ENCODE data around the gene PLGRKT.
"Not testable (repeated sequence)": the region's sequence is repeated elsewhere in the genome, so short reads cannot be mapped to it uniquely, and the experiment has no call there.

The PLGRKT gene

DNA sequence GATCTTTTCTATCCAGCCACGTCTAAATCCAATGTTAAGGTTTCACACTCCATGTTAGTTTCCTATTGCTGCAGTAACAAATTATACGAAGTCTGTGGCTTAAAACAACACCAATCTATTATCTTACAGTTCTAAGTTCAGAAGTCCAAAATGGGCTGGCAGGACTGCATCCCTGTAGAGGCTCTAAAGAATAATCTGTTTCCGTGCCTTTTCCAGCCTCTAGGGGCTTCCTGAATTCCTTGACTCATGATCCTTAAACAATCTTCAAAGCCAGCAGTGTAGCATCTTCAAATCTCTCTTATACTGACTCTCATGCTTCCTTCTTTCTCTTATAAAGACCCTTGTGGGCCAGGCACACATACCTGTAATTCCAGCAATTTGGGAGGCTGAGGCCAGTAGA is 6.8 kb downstream of the PLGRKT start:
- no peak for DNase-seq (ENCODE audit: low read depth in 3 of 3)

DNA sequence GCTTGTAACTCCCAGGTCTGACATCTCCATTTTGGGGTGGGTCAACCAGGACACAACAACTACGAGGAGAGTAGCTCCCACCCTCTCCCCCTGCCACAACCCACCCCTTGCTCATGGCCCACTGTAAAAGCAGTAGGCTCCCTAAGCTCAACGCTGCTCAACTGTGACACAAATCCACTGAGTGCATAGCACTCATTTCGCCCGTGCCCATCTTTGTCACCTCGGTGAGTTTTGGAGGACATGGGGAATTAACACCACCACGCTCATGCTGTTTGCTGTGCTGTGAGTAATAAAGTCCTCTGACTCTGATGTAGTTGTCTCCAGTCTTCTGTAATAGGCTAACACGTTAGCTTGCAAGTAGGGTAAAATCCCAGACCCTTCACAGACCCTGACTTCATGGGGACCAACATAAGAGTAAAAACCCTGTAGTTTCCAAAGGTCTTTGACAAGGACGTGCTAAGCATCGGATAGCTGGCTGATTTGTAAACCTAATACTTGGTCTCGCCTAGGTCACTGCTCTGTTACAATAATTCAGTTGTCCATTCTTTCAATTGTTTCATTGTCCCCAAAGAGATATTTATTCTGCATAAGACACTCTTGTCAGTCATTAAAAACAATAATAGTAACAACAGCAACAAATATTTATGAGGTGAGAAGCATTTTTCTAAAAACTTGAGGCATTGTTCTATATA is 7.7 kb downstream of the PLGRKT start:
- DNase-seq (ENCODE audit: low read depth in 3 of 3) = no peak

DNA sequence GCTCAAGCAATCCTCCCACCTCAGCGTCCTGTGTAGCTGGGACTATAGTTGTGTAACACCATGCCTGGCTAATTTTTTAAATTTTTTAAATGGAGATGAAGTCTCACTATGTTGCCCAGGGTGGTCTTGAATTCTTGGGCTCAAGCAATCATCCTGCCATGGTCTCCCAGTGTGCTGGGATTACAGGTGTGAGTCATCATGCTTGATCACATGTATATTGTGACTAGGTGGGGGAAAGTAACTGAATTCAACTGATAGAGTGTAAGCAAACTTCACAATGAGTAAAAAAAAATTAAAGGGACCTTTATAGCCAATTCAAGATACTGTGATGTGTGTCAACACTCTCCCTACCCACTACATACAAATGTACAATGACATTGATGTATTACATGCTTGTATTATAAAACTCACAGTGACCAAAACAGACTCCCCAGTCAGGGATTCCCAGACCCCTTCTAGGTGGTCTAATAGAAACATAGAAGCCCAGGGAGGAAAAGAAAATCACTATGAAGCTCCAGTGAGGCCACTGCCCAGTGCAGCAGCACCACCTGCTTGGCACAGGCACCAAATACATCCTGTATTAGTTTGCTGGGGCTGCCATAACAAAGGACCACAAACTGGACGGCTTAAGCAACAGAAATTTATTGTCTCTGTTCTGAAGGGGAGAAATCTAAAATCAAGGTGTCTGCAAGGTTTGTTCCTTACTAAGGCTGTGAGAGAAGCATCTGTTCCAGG is 8.8 kb downstream of the PLGRKT start:
- no peak for DNase-seq (ENCODE audit: low read depth in 3 of 3)

DNA sequence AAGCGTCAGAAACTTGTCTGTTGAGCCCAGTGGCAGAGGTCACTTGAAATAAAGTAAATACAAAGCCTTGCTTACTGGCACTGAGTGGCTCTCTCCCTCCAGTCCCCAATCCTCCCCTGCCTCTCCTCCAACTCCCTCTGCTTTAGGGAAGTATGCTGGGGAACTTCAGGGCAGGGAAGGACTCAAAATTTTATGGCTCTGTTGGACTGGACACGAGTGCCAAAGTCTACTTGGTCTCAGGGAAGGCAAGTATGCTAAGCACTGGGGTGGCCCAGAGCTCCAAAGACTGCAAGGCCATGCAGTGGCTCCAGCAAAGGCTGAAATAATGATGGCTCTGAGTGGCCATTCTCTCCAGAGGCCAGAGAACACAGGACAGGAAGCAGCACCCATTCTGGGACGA is 9.6 kb downstream of the PLGRKT start:
- no peak for DNase-seq (ENCODE audit: low read depth in 3 of 3)

DNA sequence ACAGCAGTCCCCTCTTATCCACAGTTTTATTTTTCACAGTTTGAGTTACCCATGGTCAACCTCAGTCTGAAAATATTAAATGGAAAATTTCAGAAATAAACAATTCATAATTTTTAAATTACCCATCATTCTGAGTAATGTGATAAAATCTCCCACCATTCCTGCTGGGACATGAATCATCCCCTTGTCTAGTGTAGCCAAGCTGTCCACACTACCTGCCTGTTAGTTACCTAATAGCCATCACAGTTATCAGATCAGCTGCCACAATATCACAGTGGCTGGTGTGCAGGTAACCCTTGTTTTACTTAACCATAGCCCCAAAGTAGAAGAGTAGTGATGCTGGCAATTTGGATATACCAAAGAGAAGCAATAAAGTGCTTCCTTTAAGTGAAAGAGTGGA is 10.7 kb downstream of the PLGRKT start:
- DNase-seq (ENCODE audit: low read depth in 3 of 3) = no peak

DNA sequence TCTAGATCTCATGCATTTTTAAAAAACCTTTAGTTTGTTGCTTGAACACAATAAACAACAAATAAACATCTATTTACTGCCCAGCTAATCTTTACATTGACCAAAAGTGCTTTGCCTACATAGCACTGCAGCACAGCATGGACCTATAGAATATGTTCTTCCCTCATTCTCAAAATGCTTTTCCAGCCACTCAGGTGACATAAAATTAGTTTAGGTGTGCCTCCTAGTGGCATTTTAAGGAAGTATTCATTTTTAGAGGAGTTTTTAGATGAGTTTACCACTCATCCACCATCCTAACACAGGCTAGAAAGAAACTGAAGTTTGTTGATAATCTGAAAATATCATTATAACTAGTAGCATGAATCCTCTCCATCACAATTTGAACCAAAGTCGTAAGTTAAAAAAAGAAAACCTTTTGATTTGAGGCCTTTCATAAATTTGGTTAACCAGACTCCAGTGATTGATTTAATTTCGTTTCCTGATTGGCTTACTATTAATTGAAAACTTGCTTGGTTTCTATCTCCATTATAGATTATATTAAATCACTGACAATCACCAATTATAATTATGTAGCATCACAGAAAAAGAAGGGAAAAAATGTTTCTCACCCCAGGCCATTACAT is 12.6 kb downstream of the PLGRKT start:
- DNase-seq (ENCODE audit: low read depth in 3 of 3) = no peak

DNA sequence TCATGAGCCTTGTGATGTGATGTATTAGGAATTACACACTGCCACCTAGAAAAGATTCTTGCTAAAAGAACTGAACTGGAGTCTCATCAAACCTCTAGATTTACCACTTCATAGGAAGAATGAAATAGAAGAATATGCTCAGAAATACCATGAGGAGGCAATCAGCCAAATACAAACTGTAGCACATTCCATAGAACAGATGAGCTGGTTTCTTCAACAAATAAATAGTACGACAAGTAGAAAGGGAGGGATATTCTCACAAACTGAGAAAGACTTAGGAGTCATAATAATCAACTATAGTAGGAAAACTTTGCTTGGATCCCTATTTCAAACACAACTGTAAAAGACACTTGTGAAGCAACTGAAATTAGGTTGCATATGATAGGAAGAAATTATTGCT is 15.4 kb downstream of the PLGRKT start:
- no peak for DNase-seq (ENCODE audit: low read depth in 3 of 3)

DNA sequence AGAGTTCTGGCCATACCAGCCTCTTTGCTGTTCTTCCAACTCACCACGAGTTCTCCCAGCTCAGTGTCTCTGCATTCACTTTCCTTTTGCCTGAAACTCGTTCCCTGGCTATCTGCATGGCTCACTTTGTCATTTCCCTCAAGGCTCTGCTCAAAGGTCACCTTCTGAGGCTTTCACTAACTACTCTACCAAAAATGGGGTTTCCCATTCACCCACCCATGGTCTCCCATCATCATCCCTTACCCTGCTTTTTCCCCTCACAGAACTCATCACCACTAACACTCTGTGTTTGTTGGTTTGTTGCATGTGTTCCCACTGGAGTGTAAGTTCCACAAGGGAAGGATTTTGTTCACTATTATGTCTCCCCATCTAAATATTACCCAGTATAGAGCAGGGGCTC is 16.6 kb downstream of the PLGRKT start:
- no peak for DNase-seq (ENCODE audit: low read depth in 3 of 3)

DNA sequence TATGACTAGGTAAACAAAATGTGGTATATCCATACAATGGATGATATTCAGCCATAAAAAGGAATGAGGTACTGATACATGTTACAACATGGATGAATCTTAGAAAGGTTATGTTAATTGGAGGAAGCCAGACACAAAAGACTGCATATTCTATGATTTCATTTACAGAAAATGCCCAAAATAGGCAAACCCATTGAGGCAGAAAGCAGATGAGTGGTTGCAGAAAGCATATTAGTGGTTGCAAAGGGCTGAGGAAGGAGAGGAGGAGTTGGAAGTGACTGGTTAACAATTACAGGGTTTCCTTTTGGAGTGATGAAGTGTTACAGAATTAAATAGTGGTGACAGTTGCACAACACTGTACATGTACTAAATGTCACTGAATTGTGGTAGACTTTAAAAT is 17.7 kb downstream of the PLGRKT start:
- no peak for DNase-seq (ENCODE audit: low read depth in 3 of 3)

DNA sequence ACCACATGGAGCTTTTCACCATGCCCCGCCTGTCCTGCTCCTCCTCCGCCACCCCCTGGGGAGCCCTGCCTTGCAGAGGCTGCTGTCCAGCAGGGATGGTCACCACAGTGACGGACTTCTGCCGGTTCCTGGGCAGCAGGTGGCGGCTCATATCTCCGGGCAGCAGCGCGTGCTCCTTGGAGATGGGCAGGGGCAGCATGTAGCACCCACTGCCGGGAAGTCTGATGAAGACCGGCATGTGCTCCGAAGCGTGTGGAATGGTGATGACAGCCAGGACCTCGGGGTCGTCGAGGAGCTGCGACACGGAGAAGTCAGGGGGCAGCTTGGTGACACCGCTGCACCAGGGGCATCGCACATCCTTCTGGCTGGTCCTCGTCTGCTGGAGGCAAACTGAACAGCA is 19.2 kb downstream of the PLGRKT start:
- DNase-seq (ENCODE audit: low read depth in 3 of 3) = no peak

DNA sequence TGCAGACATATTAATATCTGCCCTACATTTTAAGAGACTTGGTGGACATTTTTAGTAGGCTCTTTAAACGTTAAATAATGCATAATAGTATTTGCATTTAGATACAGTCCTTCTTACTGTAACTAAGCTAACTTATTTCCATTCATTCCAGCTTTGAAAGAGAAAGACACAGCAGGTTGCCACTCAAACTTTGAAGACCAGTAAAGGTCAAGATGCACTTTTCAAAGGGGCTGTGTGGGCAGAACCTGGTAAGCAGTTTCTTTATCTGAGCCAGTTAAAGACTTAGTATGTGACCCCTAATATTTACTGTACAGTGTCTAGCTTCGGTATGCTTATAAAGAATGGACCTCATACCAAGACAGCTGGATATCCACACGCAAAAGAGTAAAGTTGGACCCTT is 20.8 kb downstream of the PLGRKT start:
- DNase-seq (ENCODE audit: low read depth in 3 of 3) = no peak

DNA sequence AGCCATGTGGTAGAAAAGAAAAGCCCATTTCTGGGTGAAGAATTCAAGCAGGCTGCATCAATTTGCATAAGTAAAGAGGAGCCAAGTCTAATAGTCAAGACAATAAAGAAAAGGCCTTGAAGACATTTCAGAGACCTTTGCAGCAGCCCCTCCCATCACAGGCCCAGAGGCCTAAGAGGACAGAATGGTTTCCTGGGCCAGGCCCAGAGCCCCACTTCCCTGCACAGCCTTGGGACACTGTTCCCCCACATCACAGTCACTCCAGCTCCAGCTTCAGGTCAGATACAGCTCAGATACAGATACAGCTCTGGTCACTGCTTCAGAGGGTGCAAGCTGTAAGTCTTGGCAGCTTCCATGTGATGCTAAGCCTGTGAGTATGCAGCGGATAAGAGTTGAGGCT is 29.1 kb downstream of the PLGRKT start:
- DNase-seq (ENCODE audit: low read depth in 3 of 3) = no peak

DNA sequence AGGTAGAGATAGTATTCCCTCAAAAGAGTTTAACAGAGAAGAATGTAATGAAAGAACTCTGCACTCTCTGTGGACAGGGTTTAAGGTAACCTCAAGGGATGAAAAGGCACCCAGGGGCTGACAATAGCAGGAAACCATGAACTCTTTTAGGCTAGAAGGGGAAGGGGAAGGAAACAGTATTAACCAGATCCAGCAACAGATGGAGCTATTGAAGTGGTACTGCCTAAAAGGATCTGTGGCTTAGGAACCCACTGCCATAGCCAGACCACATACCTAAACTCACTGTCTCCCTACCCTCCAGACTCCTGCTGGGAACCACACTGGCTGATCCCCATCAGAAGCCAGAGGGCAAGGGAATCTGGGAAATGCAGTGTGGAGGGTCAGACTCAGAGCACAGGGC is 35.5 kb downstream of the PLGRKT start:
- no peak for DNase-seq (ENCODE audit: low read depth in 3 of 3)

DNA sequence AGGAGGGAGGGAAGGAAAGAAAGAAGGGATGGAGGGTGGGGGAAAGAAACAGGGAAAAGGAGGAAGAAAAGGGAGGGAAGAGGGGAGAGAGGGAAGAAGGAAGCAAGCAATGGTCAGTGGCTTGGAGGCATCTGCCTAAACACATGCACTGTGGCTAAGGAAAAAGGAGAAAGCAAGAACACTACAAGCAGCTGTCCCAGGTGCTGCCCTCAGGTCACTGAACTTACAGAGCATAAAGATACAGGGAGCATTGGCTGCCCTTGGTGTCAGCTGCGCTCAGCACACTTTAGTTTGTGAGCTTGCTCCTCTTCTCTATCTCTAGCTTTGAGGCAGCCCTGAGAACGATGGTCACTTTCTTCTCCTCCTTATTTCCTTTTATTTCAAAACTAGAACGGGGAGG is 40.2 kb downstream of the PLGRKT start:
- DNase-seq (ENCODE audit: low read depth in 3 of 3) = not testable (repeated sequence)

DNA sequence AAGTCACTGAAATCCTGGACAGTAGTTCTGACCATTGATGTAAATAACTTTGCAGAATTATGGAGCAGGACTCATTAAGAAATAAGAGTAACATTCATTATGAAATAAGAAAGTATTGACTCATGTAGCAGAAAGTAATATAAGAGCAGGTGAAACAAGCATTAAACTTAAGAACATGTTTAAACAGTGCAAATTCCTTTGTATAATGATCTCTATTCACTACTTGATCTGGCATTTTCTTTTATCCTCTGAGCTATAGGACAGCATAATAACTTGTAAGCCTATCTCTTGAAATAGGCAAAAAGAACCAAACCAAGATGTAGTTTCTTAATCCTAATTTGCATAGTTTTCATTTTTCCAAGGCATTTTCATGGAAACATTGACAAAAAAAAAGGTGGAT is 42.3 kb downstream of the PLGRKT start:
- no peak for DNase-seq (ENCODE audit: low read depth in 3 of 3)

DNA sequence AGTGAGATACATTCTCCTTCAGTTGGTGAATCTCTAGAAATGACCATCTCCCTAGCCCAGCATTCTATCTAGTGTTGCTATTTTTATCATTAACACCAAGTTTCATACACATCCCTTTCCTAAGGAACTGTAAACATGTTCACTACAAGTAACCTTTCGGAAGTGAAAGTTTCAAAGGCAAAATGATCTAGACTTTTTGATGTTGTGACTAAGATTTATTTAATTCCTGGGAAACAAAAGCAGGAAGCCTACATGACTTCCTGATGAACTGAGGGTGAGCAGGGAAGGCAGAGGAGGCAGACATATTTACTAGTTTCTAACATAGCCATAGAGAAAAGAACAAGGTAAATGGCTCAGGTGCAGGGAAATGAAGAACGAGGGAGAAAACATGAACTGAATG is 43.7 kb downstream of the PLGRKT start:
- DNase-seq (ENCODE audit: low read depth in 3 of 3) = not testable (repeated sequence)

DNA sequence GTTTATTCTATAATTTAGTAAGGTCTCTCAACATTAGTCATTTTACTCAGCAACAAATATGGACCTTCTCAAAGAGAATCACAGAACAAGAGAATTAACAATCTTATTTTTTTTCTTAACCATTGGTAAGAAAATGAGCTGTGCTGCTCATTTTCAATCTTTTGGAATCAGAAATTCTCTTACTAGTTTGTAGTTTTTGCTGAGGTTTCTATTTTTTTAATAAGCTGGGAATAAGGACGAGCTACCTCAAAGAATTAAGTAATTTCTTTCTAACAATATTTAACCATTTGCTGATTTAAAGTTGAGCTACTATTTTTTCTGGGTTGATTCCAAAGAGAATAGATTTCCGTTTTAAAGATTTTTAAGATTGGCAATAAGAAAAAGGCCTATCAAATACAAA is 44.2 kb downstream of the PLGRKT start:
- DNase-seq (ENCODE audit: low read depth in 3 of 3) = no peak

DNA sequence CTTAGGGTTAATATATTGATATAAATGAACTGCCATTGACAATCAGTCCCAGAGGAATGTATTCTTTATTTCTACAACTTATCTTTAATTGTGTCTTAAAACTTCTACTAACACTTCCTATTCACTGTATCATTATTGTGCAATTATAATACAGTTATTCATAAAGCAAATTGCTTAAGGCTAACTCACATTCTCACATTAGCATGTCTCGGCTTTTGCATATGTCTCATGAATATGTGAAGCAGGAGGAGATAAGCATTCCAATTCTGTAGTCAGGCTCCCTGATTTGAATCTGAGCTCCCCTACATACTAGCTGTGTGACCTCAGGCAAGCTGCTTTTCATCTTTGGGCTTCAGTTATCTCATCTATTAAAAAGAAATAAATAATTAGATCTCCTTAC is 45.4 kb downstream of the PLGRKT start:
- DNase-seq (ENCODE audit: low read depth in 3 of 3) = no peak

DNA sequence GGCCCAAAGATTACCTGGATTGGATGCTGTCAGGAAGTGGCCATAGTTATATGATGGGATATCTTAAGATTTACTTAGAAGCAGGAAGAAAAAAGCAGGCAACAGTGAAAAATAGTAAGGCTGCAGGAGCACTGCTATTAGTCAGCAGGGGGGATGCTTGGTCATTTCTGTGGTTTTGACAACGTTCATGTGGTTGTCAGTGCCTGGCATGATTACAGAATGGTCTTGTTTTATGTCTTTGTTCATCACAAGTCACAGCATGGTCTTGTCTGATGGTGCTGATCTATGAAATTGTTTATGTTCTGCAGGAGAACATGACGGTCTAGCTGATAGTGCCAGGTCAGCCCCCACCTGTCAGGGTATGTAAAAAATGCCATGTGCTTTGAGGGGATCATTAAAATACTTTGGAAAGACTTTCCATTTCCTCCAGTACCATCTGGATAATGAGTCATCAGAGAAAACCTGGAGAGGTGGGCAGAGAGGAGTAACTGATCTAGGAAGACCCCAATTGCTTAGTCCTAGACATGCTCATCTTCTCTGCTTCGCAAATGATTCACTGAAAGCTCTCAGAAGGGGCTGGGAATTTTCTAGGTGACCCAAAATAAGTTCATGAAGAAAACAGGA is 48.5 kb downstream of the PLGRKT start:
- DNase-seq (ENCODE audit: low read depth in 3 of 3) = no peak

DNA sequence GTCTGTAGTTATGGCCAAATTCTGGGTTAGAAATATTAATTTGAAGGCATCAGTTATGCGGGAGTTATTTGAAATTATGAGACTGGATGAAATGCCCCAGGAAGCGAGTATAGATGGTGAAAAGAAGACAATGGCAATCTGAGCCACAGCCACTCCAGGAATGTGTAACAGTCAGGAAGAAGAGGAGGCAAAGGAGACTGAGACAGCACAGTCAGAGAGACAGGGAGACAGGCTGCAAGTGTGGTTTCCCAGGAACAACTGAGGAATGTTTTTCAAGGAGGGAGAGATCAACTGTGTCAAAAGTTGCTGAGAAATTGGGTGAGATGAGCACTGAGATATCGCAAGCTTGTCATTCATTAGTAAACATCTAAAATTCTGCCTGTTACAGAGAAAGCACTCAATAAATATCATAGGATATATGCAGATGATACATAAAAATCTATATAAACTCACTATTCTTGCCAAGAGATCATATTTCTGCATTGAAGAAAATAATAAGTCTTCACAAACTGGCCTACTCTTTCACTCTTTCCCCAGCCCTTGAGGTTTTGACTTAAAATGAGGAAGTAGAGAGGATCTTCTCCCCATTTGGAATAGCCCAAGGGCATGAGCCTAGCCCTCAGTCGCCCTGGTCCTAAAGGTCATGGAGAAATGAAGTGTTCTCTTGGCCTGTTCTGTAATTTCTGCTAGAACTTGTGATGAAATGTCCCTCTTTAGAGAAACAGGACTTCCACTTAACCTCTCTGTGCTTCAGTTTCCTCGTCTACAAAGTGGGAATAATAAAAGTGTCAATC is 49.5 kb downstream of the PLGRKT start:
- no peak for DNase-seq (ENCODE audit: low read depth in 3 of 3)

DNA sequence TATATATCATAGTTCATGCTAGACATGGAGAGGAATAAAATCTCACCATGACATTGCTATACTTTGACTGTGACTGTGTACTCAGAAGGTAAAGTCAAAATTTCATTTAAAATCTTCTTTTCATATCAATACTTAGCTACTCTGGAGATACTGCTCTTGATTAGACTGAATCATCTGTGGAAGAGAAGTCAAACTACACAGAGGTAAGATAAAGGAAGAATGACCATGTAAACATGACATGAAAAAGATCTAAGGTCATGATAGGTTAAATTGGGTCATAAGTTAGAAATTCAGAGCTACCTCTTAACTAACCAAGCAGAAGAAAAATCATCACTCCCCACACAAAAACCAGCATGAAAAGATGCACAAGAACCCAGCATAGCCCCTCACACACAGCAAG is 53.3 kb downstream of the PLGRKT start:
- no peak for DNase-seq (ENCODE audit: low read depth in 3 of 3)

DNA sequence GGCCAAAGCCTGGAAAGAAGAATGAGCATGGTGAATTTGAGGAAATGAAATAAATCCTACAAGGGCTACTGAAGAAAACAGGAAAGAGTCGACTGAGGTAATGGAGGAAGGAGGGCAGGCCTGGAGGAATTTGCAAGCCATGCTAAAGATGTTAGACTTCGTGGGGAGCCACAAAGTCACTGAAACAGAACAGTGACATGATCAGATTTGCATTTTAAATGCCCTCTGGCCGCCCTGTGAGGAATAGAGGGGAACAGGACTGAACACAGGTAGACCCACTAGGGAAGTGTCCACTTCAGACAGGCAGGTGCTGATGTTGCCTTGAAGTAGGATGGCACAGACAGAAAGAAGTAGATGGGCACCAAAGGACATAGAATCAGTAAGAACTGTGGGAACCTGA is 55.2 kb downstream of the PLGRKT start:
- DNase-seq (ENCODE audit: low read depth in 3 of 3) = no peak

Data from stimulated activated CD4-positive, alpha-beta T cell treated with anti-CD3 and anti-CD28 coated beads, TNF-alpha, amount 100 ng/mL, for 4 hours (primary cell).